Neural cell (in vitro differentiated cells): ENCODE measurements around the gene CYP4F3. TPM values are rescaled to one million over a fixed set of nuclear protein-coding genes. Genes with fewer than 3 reads are reported as not detected.

Source experiments
- H2AFZ ChIP-seq: fragments of 200-600, 300-800 bp; sonication (generic), shearing (Covaris generic); 2 replicates; pipeline ENCODE4 v1.6.0; 2014; ENCODE audit warnings: low read depth, mild to moderate bottlenecking, antibody characterized with exemption, low read length, moderate library complexity
- H3F3A ChIP-seq: fragments of 200-600 bp; shearing (Covaris generic); 2 replicates; pipeline ENCODE4 v1.6.1; 2016; ENCODE audit warnings: mild to moderate bottlenecking, moderate library complexity, mixed read lengths, antibody characterized with exemption, low read length; ENCODE audit not compliant: insufficient read depth, poor library complexity, severe bottlenecking
- H3K27ac ChIP-seq: fragments of 200-600, 300-800 bp; sonication (generic), shearing (Covaris generic); 2 replicates; pipeline ENCODE4 v1.5.1; 2014; ENCODE audit warnings: mild to moderate bottlenecking, low read length, moderate library complexity
- H3K27me3 ChIP-seq: fragments of 300-800, 200-600 bp; sonication (generic), shearing (Covaris generic); 2 replicates; pipeline ENCODE4 v1.6.0; 2014; ENCODE audit warnings: mild to moderate bottlenecking, low read depth, low read length, moderate library complexity; ENCODE audit not compliant: insufficient read depth
- H3K36me3 ChIP-seq: fragments of 300-800, 200-600 bp; sonication (generic), shearing (Covaris generic); 2 replicates; pipeline ENCODE4 v1.5.1; 2014; ENCODE audit warnings: mild to moderate bottlenecking, antibody characterized with exemption, low read length, moderate library complexity; ENCODE audit not compliant: insufficient read depth
- H3K4me2 ChIP-seq: fragments of 300-800, 200-600 bp; sonication (generic), shearing (Covaris generic); 2 replicates; pipeline ENCODE4 v1.6.0; 2014; ENCODE audit warnings: mild to moderate bottlenecking, low read length
- H3K4me3 ChIP-seq: fragments of 300-800, 200-600 bp; sonication (generic), shearing (Covaris generic); 2 replicates; pipeline ENCODE4 v1.5.1; 2014; ENCODE audit warnings: mild to moderate bottlenecking, low read length, moderate library complexity
- H3K79me2 ChIP-seq: fragments of 200-600 bp; shearing (Covaris generic); replicated peaks from 2 replicates; pipeline ENCODE4 v1.6.0; 2014; ENCODE audit warnings: mild to moderate bottlenecking, low read length, moderate library complexity; ENCODE audit not compliant: insufficient read depth
- H3K9ac ChIP-seq: fragments of 300-800, 200-600 bp; sonication (generic), shearing (Covaris generic); 2 replicates; pipeline ENCODE4 v1.6.1; 2016; ENCODE audit warnings: mild to moderate bottlenecking, low read length, mixed read lengths
- H3K9me2 ChIP-seq: fragments of 200-600 bp; shearing (Covaris generic); 2 replicates; pipeline ENCODE4 v1.6.1; 2016; ENCODE audit warnings: mild to moderate bottlenecking, low read length, mixed read lengths; ENCODE audit not compliant: insufficient read depth
- H3K9me3 ChIP-seq: fragments of 200-600, 300-800 bp; sonication (generic), shearing (Covaris generic); 2 replicates; pipeline ENCODE4 v1.6.1; 2016; ENCODE audit warnings: mild to moderate bottlenecking, mixed run types, low read length, moderate library complexity, mixed read lengths
- H4K20me1 ChIP-seq: fragments of 200-600 bp; shearing (Covaris generic); 2 replicates; pipeline ENCODE4 v1.6.1; 2016; ENCODE audit warnings: mild to moderate bottlenecking, mixed run types; ENCODE audit not compliant: insufficient read depth
- EP300 ChIP-seq: fragments of 450-650 bp; conservative IDR thresholded peaks from 2 replicates; pipeline ENCODE4 v1.6.1; 2014; ENCODE audit warnings: antibody characterized with exemption, mild to moderate bottlenecking, moderate library complexity; ENCODE audit not compliant: poor library complexity, severe bottlenecking
- EZH2 ChIP-seq: fragments of 200-600, 300-800 bp; shearing (Covaris generic), sonication (generic); IDR thresholded peaks from 2 replicates; pipeline ENCODE4 v1.6.1; 2014; ENCODE audit warnings: antibody characterized with exemption, low read length, borderline replicate concordance, mild to moderate bottlenecking; ENCODE audit not compliant: insufficient read depth, poor library complexity, severe bottlenecking
- MXI1 ChIP-seq: fragments of 450-650 bp; conservative IDR thresholded peaks from 2 replicates; pipeline ENCODE4 v1.6.1; 2014; ENCODE audit warnings: antibody characterized with exemption, mild to moderate bottlenecking; ENCODE audit not compliant: poor library complexity, severe bottlenecking
- POLR2AphosphoS5 ChIP-seq: IDR thresholded peaks from 2 replicates; pipeline ENCODE4 v1.6.1; 2012
- RAD21 ChIP-seq: fragments of 450-650 bp; conservative IDR thresholded peaks from 2 replicates; pipeline ENCODE4 v1.6.1; 2014; ENCODE audit warnings: antibody characterized with exemption, mild to moderate bottlenecking, moderate library complexity
- SMC3 ChIP-seq: fragments of 450-650 bp; conservative IDR thresholded peaks from 2 replicates; pipeline ENCODE4 v1.6.1; 2014; ENCODE audit warnings: antibody characterized with exemption, mild to moderate bottlenecking, moderate library complexity; ENCODE audit not compliant: poor library complexity
- TAF1 ChIP-seq: IDR thresholded peaks from 2 replicates; pipeline ENCODE4 v1.6.1; 2012; ENCODE audit warnings: low read depth
- polyA plus RNA-seq: library from polyadenylated mRNA; depleted of rRNA; stranded (reverse); fragments of >200 nt; gene quantifications from 2 replicates; pipeline ENCODE4 v1.2.3, GENCODE V29; 2014
- TF ChIP-seq, protein P1 (sequence below): IDR thresholded peaks from 2 replicates; pipeline ENCODE4 v1.6.1; 2012; ENCODE audit warnings: borderline replicate concordance
- TF ChIP-seq, protein P2 (sequence below): fragments of 450-650 bp; IDR thresholded peaks from 2 replicates; pipeline ENCODE4 v1.5.1; 2014; ENCODE audit warnings: antibody characterized with exemption, mild to moderate bottlenecking, moderate library complexity; ENCODE audit not compliant: poor library complexity, severe bottlenecking

Gene CYP4F3
- polyA plus RNA-seq, 1 donor from 2014 or later: not detected

DNA sequence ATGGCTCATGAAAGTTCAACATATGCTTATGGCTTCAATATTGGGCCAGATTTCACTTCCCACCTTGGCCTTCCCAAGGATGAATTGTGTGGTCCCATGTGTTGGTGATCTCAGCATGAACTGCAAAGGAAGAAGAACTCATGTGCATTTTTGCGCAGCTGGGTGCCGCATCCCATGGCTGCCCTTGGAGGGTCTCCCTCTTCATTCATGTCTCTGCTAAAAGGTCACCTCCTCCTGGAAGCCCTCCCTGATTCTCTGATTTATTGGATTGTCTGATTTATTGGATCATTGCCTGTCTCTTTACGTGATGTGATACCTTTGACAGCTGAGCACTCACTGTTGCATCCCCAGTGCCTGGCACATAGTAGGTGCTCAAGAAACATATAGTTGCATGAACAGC is 27.4 kb upstream of the CYP4F3 start:
- H3K9me2 ChIP-seq: no peaks in the 10 kb centered on the region
- H4K20me1 ChIP-seq: no peaks in the 10 kb centered on the region
- H3K4me2 ChIP-seq: no peak overlapping the region
- no peaks in the 10 kb centered on the region for H3K79me2 ChIP-seq
- H3K36me3 ChIP-seq: no peaks in the 10 kb centered on the region
- H3K27me3 ChIP-seq: no peaks in the 10 kb centered on the region
- no peak overlapping the region for H3K9ac ChIP-seq
- no peak overlapping the region for H3K4me3 ChIP-seq
- no peaks in the 10 kb centered on the region for H3K9me3 ChIP-seq
- TF ChIP-seq, protein P1, sequence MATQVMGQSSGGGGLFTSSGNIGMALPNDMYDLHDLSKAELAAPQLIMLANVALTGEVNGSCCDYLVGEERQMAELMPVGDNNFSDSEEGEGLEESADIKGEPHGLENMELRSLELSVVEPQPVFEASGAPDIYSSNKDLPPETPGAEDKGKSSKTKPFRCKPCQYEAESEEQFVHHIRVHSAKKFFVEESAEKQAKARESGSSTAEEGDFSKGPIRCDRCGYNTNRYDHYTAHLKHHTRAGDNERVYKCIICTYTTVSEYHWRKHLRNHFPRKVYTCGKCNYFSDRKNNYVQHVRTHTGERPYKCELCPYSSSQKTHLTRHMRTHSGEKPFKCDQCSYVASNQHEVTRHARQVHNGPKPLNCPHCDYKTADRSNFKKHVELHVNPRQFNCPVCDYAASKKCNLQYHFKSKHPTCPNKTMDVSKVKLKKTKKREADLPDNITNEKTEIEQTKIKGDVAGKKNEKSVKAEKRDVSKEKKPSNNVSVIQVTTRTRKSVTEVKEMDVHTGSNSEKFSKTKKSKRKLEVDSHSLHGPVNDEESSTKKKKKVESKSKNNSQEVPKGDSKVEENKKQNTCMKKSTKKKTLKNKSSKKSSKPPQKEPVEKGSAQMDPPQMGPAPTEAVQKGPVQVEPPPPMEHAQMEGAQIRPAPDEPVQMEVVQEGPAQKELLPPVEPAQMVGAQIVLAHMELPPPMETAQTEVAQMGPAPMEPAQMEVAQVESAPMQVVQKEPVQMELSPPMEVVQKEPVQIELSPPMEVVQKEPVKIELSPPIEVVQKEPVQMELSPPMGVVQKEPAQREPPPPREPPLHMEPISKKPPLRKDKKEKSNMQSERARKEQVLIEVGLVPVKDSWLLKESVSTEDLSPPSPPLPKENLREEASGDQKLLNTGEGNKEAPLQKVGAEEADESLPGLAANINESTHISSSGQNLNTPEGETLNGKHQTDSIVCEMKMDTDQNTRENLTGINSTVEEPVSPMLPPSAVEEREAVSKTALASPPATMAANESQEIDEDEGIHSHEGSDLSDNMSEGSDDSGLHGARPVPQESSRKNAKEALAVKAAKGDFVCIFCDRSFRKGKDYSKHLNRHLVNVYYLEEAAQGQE: no peak
- TF ChIP-seq, protein P2, sequence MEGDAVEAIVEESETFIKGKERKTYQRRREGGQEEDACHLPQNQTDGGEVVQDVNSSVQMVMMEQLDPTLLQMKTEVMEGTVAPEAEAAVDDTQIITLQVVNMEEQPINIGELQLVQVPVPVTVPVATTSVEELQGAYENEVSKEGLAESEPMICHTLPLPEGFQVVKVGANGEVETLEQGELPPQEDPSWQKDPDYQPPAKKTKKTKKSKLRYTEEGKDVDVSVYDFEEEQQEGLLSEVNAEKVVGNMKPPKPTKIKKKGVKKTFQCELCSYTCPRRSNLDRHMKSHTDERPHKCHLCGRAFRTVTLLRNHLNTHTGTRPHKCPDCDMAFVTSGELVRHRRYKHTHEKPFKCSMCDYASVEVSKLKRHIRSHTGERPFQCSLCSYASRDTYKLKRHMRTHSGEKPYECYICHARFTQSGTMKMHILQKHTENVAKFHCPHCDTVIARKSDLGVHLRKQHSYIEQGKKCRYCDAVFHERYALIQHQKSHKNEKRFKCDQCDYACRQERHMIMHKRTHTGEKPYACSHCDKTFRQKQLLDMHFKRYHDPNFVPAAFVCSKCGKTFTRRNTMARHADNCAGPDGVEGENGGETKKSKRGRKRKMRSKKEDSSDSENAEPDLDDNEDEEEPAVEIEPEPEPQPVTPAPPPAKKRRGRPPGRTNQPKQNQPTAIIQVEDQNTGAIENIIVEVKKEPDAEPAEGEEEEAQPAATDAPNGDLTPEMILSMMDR: no peak
- TF ChIP-seq RAD21 (no peak), SMC3 (no peak), TAF1 (no peak), MXI1 (no peak)
- no peak overlapping the region for H3K27ac ChIP-seq
- no peak overlapping the region for H2AFZ ChIP-seq
- no peaks in the 10 kb centered on the region for H3F3A ChIP-seq

DNA sequence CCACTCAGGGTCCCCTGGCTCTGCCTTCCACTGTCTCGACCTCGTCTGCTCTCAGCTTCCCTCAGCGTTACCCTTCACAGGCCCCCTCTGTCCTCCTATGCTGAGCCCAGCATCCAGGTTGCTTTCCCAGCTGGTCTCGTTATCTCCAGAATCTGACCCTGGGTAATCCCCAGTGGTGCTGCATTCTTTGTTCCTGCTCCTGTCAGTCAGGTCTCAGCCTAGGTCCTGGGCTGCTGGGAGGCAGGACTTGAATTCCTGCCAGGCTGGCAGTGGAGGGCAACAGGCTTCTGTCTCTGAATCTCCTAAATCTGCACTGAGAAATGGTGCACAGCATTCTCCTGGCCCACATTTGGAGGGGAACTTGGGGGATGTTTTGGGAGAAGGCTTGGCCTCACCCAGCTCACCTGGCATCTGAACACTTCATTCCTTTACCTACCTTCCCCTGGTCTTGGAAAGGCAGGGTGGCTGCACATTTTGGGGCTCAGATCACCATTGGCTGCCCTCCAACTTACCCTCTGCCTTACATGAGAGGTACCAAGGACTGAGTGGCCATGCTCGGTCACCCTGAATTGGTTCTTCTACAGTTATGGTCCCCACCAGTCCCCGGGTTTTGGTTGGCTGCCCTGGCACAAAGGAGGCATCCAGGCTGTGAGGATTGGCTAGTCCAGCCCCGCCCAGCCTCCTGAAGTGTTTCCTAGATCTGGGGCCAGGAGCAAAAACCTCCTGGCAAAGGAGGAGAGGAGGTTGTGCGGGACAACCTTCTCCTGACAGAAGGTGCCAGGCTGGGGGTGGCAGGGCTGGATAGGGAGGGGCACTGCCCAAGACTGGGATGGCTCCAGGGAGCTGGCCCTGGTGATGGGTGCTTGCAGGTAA is 26.0 kb upstream of the CYP4F3 start, which contains the start of gene CYP4F8:
Gene CYP4F8, plus strand, starts transcription at position 712 of the 873 bp plus-strand sequence. CDS start 399 bp downstream, outside the sequence.
- no peaks in the 10 kb centered on the region for H3K9me3 ChIP-seq
- no peak within 1 kb of the TSS for H2AFZ ChIP-seq
- no peak within 1 kb of the TSS for H3K4me2 ChIP-seq
- TF ChIP-seq, protein P1: no peak
- TF ChIP-seq MXI1: no peak
- TF ChIP-seq EP300: no peak
- no peak for TF ChIP-seq POLR2AphosphoS5
- TF ChIP-seq EZH2: no peak
- TF ChIP-seq RAD21: no peak
- no peak for TF ChIP-seq TAF1
- TF ChIP-seq SMC3: no peak
- TF ChIP-seq, protein P2: no peak
- H3K4me3 ChIP-seq: no peak within 1 kb of the TSS
- H3K27me3 ChIP-seq: no peaks in the 10 kb centered on the region
- no peaks in the 10 kb centered on the region for H4K20me1 ChIP-seq
- no peak within 1 kb of the TSS for H3K27ac ChIP-seq
- H3F3A ChIP-seq: no peaks in the 10 kb centered on the region
- no peaks in the 10 kb centered on the region for H3K9me2 ChIP-seq
- no peaks in the 10 kb centered on the region for H3K36me3 ChIP-seq
- H3K9ac ChIP-seq: no peak within 1 kb of the TSS
- H3K79me2 ChIP-seq: no peaks in the 10 kb centered on the region
